GM23338 (cell line): ENCODE data around the gene DEPDC1. TPM values are rescaled to one million over a fixed set of nuclear protein-coding genes. Genes with fewer than 3 reads are reported as not detected.

Experiments
- ATAC-seq: fragments of 200-7000 bp; cut with Tn5 transposase; 3 replicates; pipeline ENCODE4 v1.9.1; 2020
- DNase-seq: peaks from one replicate; pipeline ENCODE4 v3.0.0-alpha.2; 2015; ENCODE audit warnings: low spot score
- H2AFZ ChIP-seq: fragments of 200-600 bp; sonication (generic); 2 replicates; pipeline ENCODE4 v1.8.0; 2016; ENCODE audit warnings: antibody characterized with exemption, mild to moderate bottlenecking, moderate library complexity
- H3F3A ChIP-seq: fragments of 200-600 bp; sonication (generic); replicated peaks from 2 replicates; pipeline ENCODE4 v1.8.0; 2017; ENCODE audit warnings: antibody characterized with exemption, mixed run types, low read depth
- H3K27ac ChIP-seq: fragments of 200-600 bp; sonication (generic); 2 replicates; pipeline ENCODE4 v1.6.1; 2016; ENCODE audit warnings: low read depth
- H3K27me3 ChIP-seq: fragments of 200-600 bp; sonication (generic); 2 replicates; pipeline ENCODE4 v1.8.0; 2016; ENCODE audit warnings: mild to moderate bottlenecking, mixed run types, moderate library complexity; ENCODE audit not compliant: insufficient read depth
- H3K36me3 ChIP-seq: fragments of 200-600 bp; sonication (generic); 2 replicates; pipeline ENCODE4 v1.8.0; 2016; ENCODE audit warnings: mild to moderate bottlenecking; ENCODE audit not compliant: insufficient read depth
- H3K4me1 ChIP-seq: fragments of 200-600 bp; sonication (generic); 2 replicates; pipeline ENCODE4 v1.8.0; 2016; ENCODE audit warnings: mild to moderate bottlenecking, moderate library complexity; ENCODE audit not compliant: insufficient read depth
- H3K4me2 ChIP-seq: fragments of 200-600 bp; sonication (generic); 2 replicates; pipeline ENCODE4 v1.7.1; 2017; ENCODE audit warnings: mixed run types
- H3K4me3 ChIP-seq: fragments of 200-600 bp; sonication (generic); 2 replicates; pipeline ENCODE4 v1.6.1; 2016; ENCODE audit warnings: mixed run types
- H3K79me2 ChIP-seq: fragments of 200-600 bp; sonication (generic); replicated peaks from 2 replicates; pipeline ENCODE4 v1.8.0; 2017; ENCODE audit warnings: mild to moderate bottlenecking; ENCODE audit not compliant: insufficient read depth
- H3K9me2 ChIP-seq: fragments of 200-600 bp; sonication (generic); 2 replicates; pipeline ENCODE4 v1.8.0; 2017; ENCODE audit not compliant: insufficient read depth
- H4K20me1 ChIP-seq: fragments of 200-600 bp; sonication (generic); replicated peaks from 2 replicates; pipeline ENCODE4 v1.8.0; 2017; ENCODE audit warnings: mild to moderate bottlenecking; ENCODE audit not compliant: insufficient read depth
- H3K27ac Mint-ChIP-seq: 2 replicates; pipeline ENCODE4 v1.8.0; 2020; ENCODE audit warnings: inconsistent platforms, mild to moderate bottlenecking, moderate library complexity, mixed read lengths
- H3K27me3 Mint-ChIP-seq: 3 replicates; pipeline ENCODE4 v1.8.0; 2022; ENCODE audit warnings: low read depth, mild to moderate bottlenecking, moderate library complexity, mixed read lengths, inconsistent platforms; ENCODE audit not compliant: insufficient read depth, poor library complexity
- H3K36me3 Mint-ChIP-seq: 3 replicates; pipeline ENCODE4 v1.8.0; 2021; ENCODE audit warnings: low read depth, mild to moderate bottlenecking, inconsistent platforms, moderate library complexity, mixed read lengths
- H3K4me1 Mint-ChIP-seq: 3 replicates; pipeline ENCODE4 v1.8.0; 2020; ENCODE audit warnings: mild to moderate bottlenecking, inconsistent platforms, mixed read lengths
- H3K4me3 Mint-ChIP-seq: 3 replicates; pipeline ENCODE4 v1.8.0; 2021; ENCODE audit warnings: moderate library complexity, mild to moderate bottlenecking, inconsistent platforms, mixed read lengths
- H3K9me3 Mint-ChIP-seq: 3 replicates; pipeline ENCODE4 v1.8.0; 2020; ENCODE audit warnings: moderate library complexity, mild to moderate bottlenecking, inconsistent platforms, mixed read lengths
- CREB1 ChIP-seq: fragments of 250-450 bp; sonication (Bioruptor Pico); IDR thresholded peaks from 2 replicates; pipeline ENCODE4 v1.5.0; 2020; ENCODE audit warnings: low read depth, mild to moderate bottlenecking, moderate library complexity
- CTCF ChIP-seq, 2 experiments: fragments of 200-600 bp in 1 of 2; sonication (generic) in 1 of 2; conservative IDR thresholded peaks; 2 replicates each; pipeline versions ENCODE4 v1.5.1 to v1.6.1; 2016 to 2017; ENCODE audit warnings: antibody characterized with exemption in 2 of 2, low read depth in 2 of 2, mild to moderate bottlenecking in 2 of 2, moderate library complexity in 1 of 2
- ETS1 ChIP-seq: IDR thresholded peaks from 2 replicates; pipeline ENCODE4 v1.6.1; 2016; ENCODE audit warnings: antibody characterized with exemption
- EZH2 ChIP-seq: fragments of 200-600 bp; sonication (generic); IDR thresholded peaks from one replicate; pipeline ENCODE4 v1.8.0; 2017; ENCODE audit warnings: antibody characterized with exemption, mild to moderate bottlenecking, low read depth; ENCODE audit not compliant: unreplicated experiment
- EZH2phosphoT487 ChIP-seq: fragments of 200-600 bp; sonication (generic); IDR thresholded peaks from one replicate; pipeline ENCODE4 v1.8.1; 2018; ENCODE audit warnings: antibody characterized with exemption; ENCODE audit not compliant: unreplicated experiment
- JUNB ChIP-seq: IDR thresholded peaks from one replicate; pipeline ENCODE4 v1.6.1; 2016; ENCODE audit warnings: antibody characterized with exemption; ENCODE audit not compliant: unreplicated experiment
- NANOG ChIP-seq: IDR thresholded peaks from 2 replicates; pipeline ENCODE4 v1.6.1; 2016; ENCODE audit warnings: antibody characterized with exemption, borderline replicate concordance
- POLR2AphosphoS5 ChIP-seq: IDR thresholded peaks from 2 replicates; pipeline ENCODE4 v1.6.1; 2016; ENCODE audit warnings: antibody characterized with exemption, low read depth
- STAT1 ChIP-seq: IDR thresholded peaks from one replicate; pipeline ENCODE4 v1.6.1; 2016; ENCODE audit warnings: antibody characterized with exemption; ENCODE audit not compliant: unreplicated experiment
- ZNF114 ChIP-seq: fragments of 250-450 bp; sonication (Bioruptor Pico); IDR thresholded peaks from 2 replicates; pipeline ENCODE4 v1.5.0; 2020; ENCODE audit warnings: mild to moderate bottlenecking, moderate library complexity
- ZNF331 ChIP-seq: fragments of 250-450 bp; sonication (Bioruptor Pico); IDR thresholded peaks from 2 replicates; pipeline ENCODE4 v1.5.0; 2020; ENCODE audit warnings: low read depth, mild to moderate bottlenecking, moderate library complexity
- polyA plus RNA-seq: library from polyadenylated mRNA; unstranded; fragments of >200 nt; fragmentation: Nextera tagmentation; extraction: Ambion mirVana; gene quantifications from 2 replicates; pipeline ENCODE4 v1.2.1, GENCODE V29; 2016
- total RNA-seq: library from RNA; depleted of rRNA; stranded (reverse); fragments of >200 nt; shearing (Covaris generic); gene quantifications from 2 replicates; pipeline ENCODE4 v1.2.3, GENCODE V29; 2014
- TF ChIP-seq, protein P1 (sequence below): IDR thresholded peaks from one replicate; pipeline ENCODE4 v1.6.1; 2018; ENCODE audit warnings: antibody characterized with exemption; ENCODE audit not compliant: unreplicated experiment

DEPDC1 gene
- total and polyA plus RNA-seq, 2 experiments from 2014 or later, result 30.0 to 42.9 TPM

GRCh38 chr1:68485431-68486022 is 11.4 kb downstream of the DEPDC1 start (continued):
- TF ChIP-seq NANOG (no peak), ZNF331 (CRISPR knock-in tag) (no peak), EZH2 (no peak), ZNF114 (CRISPR knock-in tag) (no peak), JUNB (no peak), EZH2phosphoT487 (no peak)
- TF ChIP-seq, protein P1, sequence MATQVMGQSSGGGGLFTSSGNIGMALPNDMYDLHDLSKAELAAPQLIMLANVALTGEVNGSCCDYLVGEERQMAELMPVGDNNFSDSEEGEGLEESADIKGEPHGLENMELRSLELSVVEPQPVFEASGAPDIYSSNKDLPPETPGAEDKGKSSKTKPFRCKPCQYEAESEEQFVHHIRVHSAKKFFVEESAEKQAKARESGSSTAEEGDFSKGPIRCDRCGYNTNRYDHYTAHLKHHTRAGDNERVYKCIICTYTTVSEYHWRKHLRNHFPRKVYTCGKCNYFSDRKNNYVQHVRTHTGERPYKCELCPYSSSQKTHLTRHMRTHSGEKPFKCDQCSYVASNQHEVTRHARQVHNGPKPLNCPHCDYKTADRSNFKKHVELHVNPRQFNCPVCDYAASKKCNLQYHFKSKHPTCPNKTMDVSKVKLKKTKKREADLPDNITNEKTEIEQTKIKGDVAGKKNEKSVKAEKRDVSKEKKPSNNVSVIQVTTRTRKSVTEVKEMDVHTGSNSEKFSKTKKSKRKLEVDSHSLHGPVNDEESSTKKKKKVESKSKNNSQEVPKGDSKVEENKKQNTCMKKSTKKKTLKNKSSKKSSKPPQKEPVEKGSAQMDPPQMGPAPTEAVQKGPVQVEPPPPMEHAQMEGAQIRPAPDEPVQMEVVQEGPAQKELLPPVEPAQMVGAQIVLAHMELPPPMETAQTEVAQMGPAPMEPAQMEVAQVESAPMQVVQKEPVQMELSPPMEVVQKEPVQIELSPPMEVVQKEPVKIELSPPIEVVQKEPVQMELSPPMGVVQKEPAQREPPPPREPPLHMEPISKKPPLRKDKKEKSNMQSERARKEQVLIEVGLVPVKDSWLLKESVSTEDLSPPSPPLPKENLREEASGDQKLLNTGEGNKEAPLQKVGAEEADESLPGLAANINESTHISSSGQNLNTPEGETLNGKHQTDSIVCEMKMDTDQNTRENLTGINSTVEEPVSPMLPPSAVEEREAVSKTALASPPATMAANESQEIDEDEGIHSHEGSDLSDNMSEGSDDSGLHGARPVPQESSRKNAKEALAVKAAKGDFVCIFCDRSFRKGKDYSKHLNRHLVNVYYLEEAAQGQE, result no peak

DNA sequence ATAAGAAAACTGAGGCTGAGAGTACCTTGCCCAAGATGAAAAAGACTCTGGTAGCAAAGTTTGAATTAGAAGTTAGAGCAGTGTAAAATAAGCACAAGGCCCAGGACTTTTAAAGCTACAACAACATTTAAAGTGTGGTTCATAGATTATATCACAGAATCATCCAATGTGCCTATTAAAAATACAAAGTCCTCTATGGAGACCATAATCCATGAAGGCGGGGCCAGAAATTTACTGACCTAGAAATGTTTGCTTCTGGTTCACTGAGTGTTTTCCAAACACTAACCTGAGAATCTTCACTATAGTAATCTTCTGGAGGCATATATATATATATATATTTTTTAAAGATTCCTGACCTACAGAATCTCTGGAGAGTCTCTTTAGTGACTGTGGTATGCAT is 12.3 kb downstream of the DEPDC1 start:
- Mint-ChIP-seq H3K9me3 (no peaks in the 10 kb centered on the region), H3K27me3 (no peaks in the 10 kb centered on the region), H3K27ac (no peak overlapping the region), H3K36me3 (peaks cover 65% of the 10 kb centered on the region), H3K4me1 (peaks cover 5% of the 10 kb centered on the region; the same call in 2 of the 3 replicates), H3K4me3 (no peak overlapping the region)
- Histone ChIP-seq H3K4me2 (no peak overlapping the region), H3K79me2 (no peaks in the 10 kb centered on the region; the same call in 1 of the 2 replicates), H3K27ac (no peak overlapping the region), H3K4me3 (no peak overlapping the region), H4K20me1 (no peaks in the 10 kb centered on the region), H3K27me3 (no peaks in the 10 kb centered on the region), H3F3A (no peaks in the 10 kb centered on the region), H3K4me1 (no peaks in the 10 kb centered on the region), H3K36me3 (peaks cover 76% of the 10 kb centered on the region), H3K9me2 (no peaks in the 10 kb centered on the region), H2AFZ (no peak overlapping the region)
- no peak for DNase-seq
- ATAC-seq, result no peak
- no peak for TF ChIP-seq CTCF (conservative IDR thresholded peaks at IDR 0.05; ENCODE audit: low read depth in 2 of 2)
- TF ChIP-seq CREB1, result no peak
- TF ChIP-seq STAT1, result no peak
- TF ChIP-seq ZNF331 (CRISPR knock-in tag), result no peak
- no peak for TF ChIP-seq JUNB
- TF ChIP-seq EZH2, result no peak
- no peak for TF ChIP-seq ZNF114 (CRISPR knock-in tag)
- no peak for TF ChIP-seq NANOG
- TF ChIP-seq POLR2AphosphoS5, result no peak
- no peak for TF ChIP-seq ETS1
- TF ChIP-seq EZH2phosphoT487, result no peak
- TF ChIP-seq, protein P1, result no peak
